GM06990 (cell line): Measurements from ENCODE around the gene PAM16.

Experiments used
- DNase-seq: peaks from one replicate; pipeline ENCODE4 v3.0.0-alpha.2; 2011; ENCODE audit not compliant: insufficient read length; ENCODE audit errors: extremely low read depth
- H3K27me3 ChIP-seq: replicated peaks from 2 replicates; pipeline ENCODE4 v1.6.0; 2011; ENCODE audit warnings: low read length; ENCODE audit not compliant: control insufficient read depth, insufficient read depth
- H3K36me3 ChIP-seq: 2 replicates; pipeline ENCODE4 v1.5.1; 2011; ENCODE audit warnings: low read length; ENCODE audit not compliant: control insufficient read depth, insufficient read depth
- H3K4me3 ChIP-seq: replicated peaks from 2 replicates; pipeline ENCODE4 v1.5.1; 2011; ENCODE audit warnings: low read depth, mild to moderate bottlenecking, control low read depth, low read length
- CTCF ChIP-seq: IDR thresholded peaks from 2 replicates; pipeline ENCODE4 v1.5.1; 2011; ENCODE audit warnings: low read length, control low read depth, mild to moderate bottlenecking, inconsistent platforms; ENCODE audit not compliant: insufficient read depth, poor library complexity, severe bottlenecking

The PAM16 gene

GRCh38 chr16:4392382-4393239, 41.5 kb upstream of the PAM16 start:
- no peak for TF ChIP-seq CTCF
- peaks cover 33% of the 10 kb centered on the region for H3K36me3 ChIP-seq
- no peak for DNase-seq
- H3K27me3 ChIP-seq, result no peaks in the 10 kb centered on the region
- no peak overlapping the region for H3K4me3 ChIP-seq

GRCh38 chr16:4391631-4392381, 40.7 kb upstream of the PAM16 start:
- no peak for TF ChIP-seq CTCF
- Histone ChIP-seq H3K36me3 (peaks cover 35% of the 10 kb centered on the region), H3K27me3 (no peaks in the 10 kb centered on the region), H3K4me3 (no peak overlapping the region)
- no peak for DNase-seq

- peaks cover 45% of the 10 kb centered on the region for H3K36me3 ChIP-seq
- DNase-seq, result no peak
- no peak overlapping the region for H3K4me3 ChIP-seq
- TF ChIP-seq CTCF, result no peak
- no peaks in the 10 kb centered on the region for H3K27me3 ChIP-seq
Observed at GRCh38 chr16:4390266-4391260, 39.4 kb upstream of the PAM16 start.

- Histone ChIP-seq H3K4me3 (no peak overlapping the region), H3K36me3 (peaks cover 37% of the 10 kb centered on the region), H3K27me3 (no peaks in the 10 kb centered on the region)
- no peak for DNase-seq
- TF ChIP-seq CTCF, result no peak
Observed at GRCh38 chr16:4389051-4389955, 38.2 kb upstream of the PAM16 start.
